Cardiac muscle cell (in vitro differentiated cells and primary cell): ENCODE data around the gene INSIG2. TPM values are rescaled to one million over a fixed set of nuclear protein-coding genes. Genes with fewer than 3 reads are reported as not detected.

Experiments
- DNase-seq, 2 donors: peaks; one replicate each; pipeline versions ENCODE4 v3.0.0 to v3.0.0-alpha.2; 2010 to 2017; ENCODE audit warnings: low read depth in 1 of 2, low spot score in 1 of 2
- H3K27ac ChIP-seq: fragments of 200-600 bp; sonication (generic); 2 replicates; pipeline ENCODE4 v1.5.1; 2016
- H3K27me3 ChIP-seq: fragments of 200-600 bp; sonication (generic); 2 replicates; pipeline ENCODE4 v1.6.0; 2016; ENCODE audit warnings: control low read depth
- H3K36me3 ChIP-seq: fragments of 200-600 bp; sonication (generic); 2 replicates; pipeline ENCODE4 v1.5.1; 2016; ENCODE audit warnings: control low read depth
- H3K4me1 ChIP-seq: fragments of 200-600 bp; sonication (generic); 2 replicates; pipeline ENCODE4 v1.8.1; 2017; ENCODE audit warnings: low read depth, mild to moderate bottlenecking, mixed run types
- H3K4me3 ChIP-seq: fragments of 200-600 bp; sonication (generic); 2 replicates; pipeline ENCODE4 v1.5.1; 2016; ENCODE audit warnings: mild to moderate bottlenecking
- H3K9me3 ChIP-seq: fragments of 200-600 bp; sonication (generic); 2 replicates; pipeline ENCODE4 v1.5.1; 2017; ENCODE audit warnings: low read depth, mild to moderate bottlenecking, control low read depth
- CTCF ChIP-seq: IDR thresholded peaks from 2 replicates; pipeline ENCODE4 v1.5.1; 2012; ENCODE audit warnings: low read depth, mild to moderate bottlenecking, low read length
- polyA plus RNA-seq: library from polyadenylated mRNA; unstranded; fragments of >200 nt; fragmentation: Nextera tagmentation; extraction: Ambion mirVana; gene quantifications from 2 replicates; pipeline ENCODE4 v1.2.1, GENCODE V29; 2016
- total RNA-seq: library from RNA; depleted of rRNA; stranded (reverse); fragments of >200 nt; gene quantifications from 2 replicates; pipeline ENCODE4 v1.2.3, GENCODE V29; 2016

INSIG2 gene
- total and polyA plus RNA-seq, 2 experiments from 2014 or later = 12.4 to 62.2 TPM

GRCh38 chr2:118050386-118050785, 37.9 kb upstream of the INSIG2 start:
- no peak overlapping the region for H3K4me3 ChIP-seq
- DNase-seq = peak in 1 of 2 donors; percentile 4
- no peaks in the 10 kb centered on the region for H3K9me3 ChIP-seq
- H3K27ac ChIP-seq = no peak overlapping the region
- H3K27me3 ChIP-seq = no peaks in the 10 kb centered on the region
- TF ChIP-seq CTCF = no peak
- H3K4me1 ChIP-seq = no peaks in the 10 kb centered on the region
- H3K36me3 ChIP-seq = no peaks in the 10 kb centered on the region

GRCh38 chr2:118050974-118051373, 37.3 kb upstream of the INSIG2 start:
- no peak for TF ChIP-seq CTCF
- no peaks in the 10 kb centered on the region for H3K36me3 ChIP-seq

GRCh38 chr2:118051826-118052358, 36.4 kb upstream of the INSIG2 start:
- Histone ChIP-seq H3K9me3 (no peaks in the 10 kb centered on the region), H3K27ac (no peak overlapping the region), H3K4me1 (no peaks in the 10 kb centered on the region), H3K27me3 (no peaks in the 10 kb centered on the region), H3K36me3 (no peaks in the 10 kb centered on the region), H3K4me3 (no peak overlapping the region)
- DNase-seq = no peak
- TF ChIP-seq CTCF = no peak

More at GRCh38 chr2:118050974-118051373, 37.3 kb upstream of the INSIG2 start:
- Histone ChIP-seq H3K27ac (no peak overlapping the region), H3K9me3 (no peaks in the 10 kb centered on the region), H3K4me3 (no peak overlapping the region), H3K27me3 (no peaks in the 10 kb centered on the region), H3K4me1 (no peaks in the 10 kb centered on the region)
- DNase-seq = no peak

- Histone ChIP-seq H3K27me3 (no peaks in the 10 kb centered on the region), H3K27ac (no peak overlapping the region), H3K9me3 (no peaks in the 10 kb centered on the region), H3K4me1 (no peaks in the 10 kb centered on the region), H3K36me3 (no peaks in the 10 kb centered on the region), H3K4me3 (no peak overlapping the region)
- no peak for DNase-seq
- TF ChIP-seq CTCF = no peak
These were observed 35.8 kb upstream of the INSIG2 start for GRCh38 chr2:118052474-118052873.

GRCh38 chr2:118053681-118054080, 34.6 kb upstream of the INSIG2 start:
- Histone ChIP-seq H3K27ac (no peak overlapping the region), H3K27me3 (no peaks in the 10 kb centered on the region), H3K36me3 (no peaks in the 10 kb centered on the region), H3K4me3 (no peak overlapping the region), H3K4me1 (no peaks in the 10 kb centered on the region), H3K9me3 (no peaks in the 10 kb centered on the region)
- TF ChIP-seq CTCF = no peak
- DNase-seq = no peak
